ENCODE results near the gene CADM2.
"Not testable (repeated sequence)": the region's sequence is repeated elsewhere in the genome, so short reads cannot be mapped to it uniquely, and the experiment has no call there.

DNA sequence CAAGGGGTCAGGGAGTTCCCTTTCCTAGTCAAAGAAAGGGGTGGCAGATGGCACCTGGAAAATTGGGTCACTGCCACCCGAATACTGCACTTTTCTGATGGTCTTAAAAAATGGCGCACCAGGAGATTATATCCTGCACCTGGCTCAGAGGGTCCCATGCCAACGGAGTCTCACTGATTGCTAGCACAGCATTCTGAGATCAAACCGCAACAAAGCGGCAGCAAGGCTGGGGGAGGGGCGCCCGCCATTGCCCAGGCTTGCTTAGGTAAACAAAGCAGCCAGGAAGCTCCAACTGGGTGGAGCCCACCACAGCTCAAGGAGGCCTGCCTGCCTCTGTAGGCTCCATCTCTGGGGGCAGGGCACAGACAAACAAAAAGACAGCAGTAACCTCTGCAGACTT is 194.5 kb downstream of the CADM2 start:
- TF ChIP-seq, protein P1, sequence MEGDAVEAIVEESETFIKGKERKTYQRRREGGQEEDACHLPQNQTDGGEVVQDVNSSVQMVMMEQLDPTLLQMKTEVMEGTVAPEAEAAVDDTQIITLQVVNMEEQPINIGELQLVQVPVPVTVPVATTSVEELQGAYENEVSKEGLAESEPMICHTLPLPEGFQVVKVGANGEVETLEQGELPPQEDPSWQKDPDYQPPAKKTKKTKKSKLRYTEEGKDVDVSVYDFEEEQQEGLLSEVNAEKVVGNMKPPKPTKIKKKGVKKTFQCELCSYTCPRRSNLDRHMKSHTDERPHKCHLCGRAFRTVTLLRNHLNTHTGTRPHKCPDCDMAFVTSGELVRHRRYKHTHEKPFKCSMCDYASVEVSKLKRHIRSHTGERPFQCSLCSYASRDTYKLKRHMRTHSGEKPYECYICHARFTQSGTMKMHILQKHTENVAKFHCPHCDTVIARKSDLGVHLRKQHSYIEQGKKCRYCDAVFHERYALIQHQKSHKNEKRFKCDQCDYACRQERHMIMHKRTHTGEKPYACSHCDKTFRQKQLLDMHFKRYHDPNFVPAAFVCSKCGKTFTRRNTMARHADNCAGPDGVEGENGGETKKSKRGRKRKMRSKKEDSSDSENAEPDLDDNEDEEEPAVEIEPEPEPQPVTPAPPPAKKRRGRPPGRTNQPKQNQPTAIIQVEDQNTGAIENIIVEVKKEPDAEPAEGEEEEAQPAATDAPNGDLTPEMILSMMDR (conservative IDR thresholded peaks at IDR 0.05): not testable (repeated sequence)
- not testable (repeated sequence) for TF ChIP-seq ZFX (IDR thresholded peaks at IDR 0.05)
